HL-60 (cell line): ENCODE data around the gene SARM1.

Source experiments
- POLR2AphosphoS5 ChIP-seq: IDR thresholded peaks from 2 replicates; pipeline ENCODE4 v1.6.1; 2012; ENCODE audit warnings: low read depth
- TF ChIP-seq, protein P1 (sequence below): IDR thresholded peaks from one replicate; pipeline ENCODE4 v1.5.1; 2011; ENCODE audit warnings: low read length, control low read depth, inconsistent platforms; ENCODE audit not compliant: insufficient read depth

DNA sequence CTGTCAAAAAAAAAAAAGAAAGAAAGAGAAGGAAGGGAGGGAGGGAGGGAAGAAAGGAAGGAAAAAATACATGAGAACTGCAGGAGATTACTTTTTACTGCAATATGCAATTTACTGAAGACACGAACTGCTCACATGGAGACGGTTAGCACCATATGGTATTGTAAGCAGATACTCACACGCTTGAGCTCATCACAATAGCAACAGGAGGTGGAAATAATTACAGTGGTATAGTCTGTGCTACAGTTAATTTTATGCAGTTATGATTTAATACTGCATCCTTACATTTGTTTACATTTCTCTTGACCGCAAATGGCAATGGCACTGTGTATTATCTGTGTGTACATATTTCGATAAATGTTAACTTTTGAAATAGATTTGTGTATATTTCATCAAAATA is 55.9 kb downstream of the SARM1 start:
- TF ChIP-seq, protein P1, sequence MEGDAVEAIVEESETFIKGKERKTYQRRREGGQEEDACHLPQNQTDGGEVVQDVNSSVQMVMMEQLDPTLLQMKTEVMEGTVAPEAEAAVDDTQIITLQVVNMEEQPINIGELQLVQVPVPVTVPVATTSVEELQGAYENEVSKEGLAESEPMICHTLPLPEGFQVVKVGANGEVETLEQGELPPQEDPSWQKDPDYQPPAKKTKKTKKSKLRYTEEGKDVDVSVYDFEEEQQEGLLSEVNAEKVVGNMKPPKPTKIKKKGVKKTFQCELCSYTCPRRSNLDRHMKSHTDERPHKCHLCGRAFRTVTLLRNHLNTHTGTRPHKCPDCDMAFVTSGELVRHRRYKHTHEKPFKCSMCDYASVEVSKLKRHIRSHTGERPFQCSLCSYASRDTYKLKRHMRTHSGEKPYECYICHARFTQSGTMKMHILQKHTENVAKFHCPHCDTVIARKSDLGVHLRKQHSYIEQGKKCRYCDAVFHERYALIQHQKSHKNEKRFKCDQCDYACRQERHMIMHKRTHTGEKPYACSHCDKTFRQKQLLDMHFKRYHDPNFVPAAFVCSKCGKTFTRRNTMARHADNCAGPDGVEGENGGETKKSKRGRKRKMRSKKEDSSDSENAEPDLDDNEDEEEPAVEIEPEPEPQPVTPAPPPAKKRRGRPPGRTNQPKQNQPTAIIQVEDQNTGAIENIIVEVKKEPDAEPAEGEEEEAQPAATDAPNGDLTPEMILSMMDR = no peak
- TF ChIP-seq POLR2AphosphoS5 = no peak
